ENCODE data around the gene PIGV.
"Not testable (repeated sequence)": the region's sequence is repeated elsewhere in the genome, so short reads cannot be mapped to it uniquely, and the experiment has no call there.

Gene PIGV

GRCh38 chr1:26790551-26790953 lies 2.8 kb downstream of the PIGV start:
- no peak overlapping the region; the same call in 1 of the 2 replicates for H3K4me3 ChIP-seq (ENCODE audit: low read depth, low read length)
- TF ChIP-seq, protein P1, sequence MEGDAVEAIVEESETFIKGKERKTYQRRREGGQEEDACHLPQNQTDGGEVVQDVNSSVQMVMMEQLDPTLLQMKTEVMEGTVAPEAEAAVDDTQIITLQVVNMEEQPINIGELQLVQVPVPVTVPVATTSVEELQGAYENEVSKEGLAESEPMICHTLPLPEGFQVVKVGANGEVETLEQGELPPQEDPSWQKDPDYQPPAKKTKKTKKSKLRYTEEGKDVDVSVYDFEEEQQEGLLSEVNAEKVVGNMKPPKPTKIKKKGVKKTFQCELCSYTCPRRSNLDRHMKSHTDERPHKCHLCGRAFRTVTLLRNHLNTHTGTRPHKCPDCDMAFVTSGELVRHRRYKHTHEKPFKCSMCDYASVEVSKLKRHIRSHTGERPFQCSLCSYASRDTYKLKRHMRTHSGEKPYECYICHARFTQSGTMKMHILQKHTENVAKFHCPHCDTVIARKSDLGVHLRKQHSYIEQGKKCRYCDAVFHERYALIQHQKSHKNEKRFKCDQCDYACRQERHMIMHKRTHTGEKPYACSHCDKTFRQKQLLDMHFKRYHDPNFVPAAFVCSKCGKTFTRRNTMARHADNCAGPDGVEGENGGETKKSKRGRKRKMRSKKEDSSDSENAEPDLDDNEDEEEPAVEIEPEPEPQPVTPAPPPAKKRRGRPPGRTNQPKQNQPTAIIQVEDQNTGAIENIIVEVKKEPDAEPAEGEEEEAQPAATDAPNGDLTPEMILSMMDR (IDR thresholded peaks at IDR 0.05; ENCODE audit: insufficient read depth, low read depth, low read length, missing control alignments), result no peak
- DNase-seq (ENCODE audit: low read depth), result peak; percentile 68

DNA sequence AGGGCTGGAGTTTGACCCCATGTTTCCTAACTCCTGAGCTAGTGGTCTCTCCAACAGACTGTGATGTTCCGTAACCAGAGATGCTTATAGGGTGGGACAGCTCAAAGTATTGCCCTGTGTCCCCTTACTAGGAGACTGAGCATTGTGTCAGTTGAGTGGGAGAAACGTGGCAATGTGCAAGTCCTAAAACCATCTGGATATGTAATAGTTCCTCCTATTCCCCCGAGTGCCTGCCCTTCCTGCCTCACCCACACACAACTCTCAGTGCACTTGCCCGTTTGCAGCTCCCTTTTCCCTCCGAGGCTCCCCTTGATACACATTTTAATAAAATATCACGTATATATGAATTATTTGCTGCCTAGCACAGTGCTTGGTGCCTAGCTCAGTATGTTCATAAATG lies 3.4 kb downstream of the PIGV start:
- DNase-seq (ENCODE audit: low read depth), result no peak
- TF ChIP-seq, protein P1 (IDR thresholded peaks at IDR 0.05; ENCODE audit: insufficient read depth, low read depth, low read length, missing control alignments), result no peak
- no peak overlapping the region for H3K4me3 ChIP-seq (ENCODE audit: low read depth, low read length)

GRCh38 chr1:26791626-26792025 lies 3.9 kb downstream of the PIGV start:
- H3K4me3 ChIP-seq (ENCODE audit: low read depth, low read length), result no peak overlapping the region
- TF ChIP-seq, protein P1 (IDR thresholded peaks at IDR 0.05; ENCODE audit: insufficient read depth, low read depth, low read length, missing control alignments), result no peak
- no peak for DNase-seq (ENCODE audit: low read depth)

- no peak overlapping the region for H3K4me3 ChIP-seq (ENCODE audit: low read depth, low read length)
- TF ChIP-seq, protein P1 (IDR thresholded peaks at IDR 0.05; ENCODE audit: insufficient read depth, low read depth, low read length, missing control alignments), result no peak
- no peak for DNase-seq (ENCODE audit: low read depth)
Measured at GRCh38 chr1:26792924-26793323, 5.2 kb downstream of the PIGV start.

DNA sequence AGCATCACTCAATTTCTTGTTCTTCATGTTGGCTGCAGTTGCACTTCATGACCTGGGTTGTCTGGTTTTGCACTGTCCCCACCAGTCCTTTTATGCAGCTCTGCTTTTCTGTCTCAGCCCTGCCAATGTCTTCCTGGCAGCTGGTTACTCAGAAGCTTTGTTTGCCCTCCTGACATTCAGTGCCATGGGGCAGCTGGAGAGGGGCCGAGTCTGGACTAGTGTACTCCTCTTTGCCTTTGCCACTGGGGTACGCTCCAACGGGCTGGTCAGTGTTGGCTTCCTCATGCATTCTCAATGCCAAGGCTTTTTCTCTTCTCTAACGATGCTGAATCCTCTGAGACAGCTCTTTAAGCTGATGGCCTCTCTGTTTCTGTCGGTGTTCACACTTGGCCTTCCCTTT lies 6.6 kb downstream of the PIGV start:
- TF ChIP-seq, protein P1 (IDR thresholded peaks at IDR 0.05; ENCODE audit: insufficient read depth, low read depth, low read length, missing control alignments), result no peak
- no peak for DNase-seq (ENCODE audit: low read depth)
- no peak overlapping the region for H3K4me3 ChIP-seq (ENCODE audit: low read depth, low read length)

DNA sequence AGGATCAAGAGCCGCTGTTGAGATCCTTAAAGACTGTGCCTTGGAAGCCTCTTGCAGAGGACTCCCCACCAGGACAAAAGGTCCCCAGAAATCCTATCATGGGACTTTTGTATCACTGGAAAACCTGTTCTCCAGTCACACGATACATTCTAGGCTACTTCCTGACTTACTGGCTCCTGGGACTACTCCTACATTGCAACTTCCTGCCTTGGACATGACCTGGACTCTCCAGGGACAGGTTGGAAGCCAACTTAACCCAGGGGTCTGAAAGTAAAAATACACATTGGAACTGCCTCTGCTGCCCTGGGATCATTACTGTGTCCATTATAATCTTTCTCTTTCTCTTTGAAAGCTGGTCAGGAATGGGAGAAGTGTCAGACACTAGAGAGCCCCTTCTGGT lies 9.9 kb downstream of the PIGV start:
- TF ChIP-seq, protein P1 (IDR thresholded peaks at IDR 0.05; ENCODE audit: insufficient read depth, low read depth, low read length, missing control alignments), result no peak
- H3K4me3 ChIP-seq (ENCODE audit: low read depth, low read length), result no peak overlapping the region
- no peak for DNase-seq (ENCODE audit: low read depth)

GRCh38 chr1:26799479-26800142 lies 11.9 kb downstream of the PIGV start:
- H3K4me3 ChIP-seq (ENCODE audit: low read depth, low read length), result no peak overlapping the region
- DNase-seq (ENCODE audit: low read depth), result no peak
- TF ChIP-seq, protein P1 (IDR thresholded peaks at IDR 0.05; ENCODE audit: insufficient read depth, low read depth, low read length, missing control alignments), result no peak

GRCh38 chr1:26803932-26804331 lies 16.2 kb downstream of the PIGV start:
- H3K4me3 ChIP-seq (ENCODE audit: low read depth, low read length); DNase-seq (ENCODE audit: low read depth): not testable (repeated sequence)

All from GM12865 (cell line).